ENCODE measurements around the gene CCDC187. TPM values are rescaled to one million over a fixed set of nuclear protein-coding genes. Genes with fewer than 3 reads are reported as not detected.

Gene CCDC187
- total and polyA plus RNA-seq, 2 of the 8 experiments (the other 6 are each of a cell fraction or from before 2014, with no cell fraction given): 0.02 TPM; not detected in 1

DNA sequence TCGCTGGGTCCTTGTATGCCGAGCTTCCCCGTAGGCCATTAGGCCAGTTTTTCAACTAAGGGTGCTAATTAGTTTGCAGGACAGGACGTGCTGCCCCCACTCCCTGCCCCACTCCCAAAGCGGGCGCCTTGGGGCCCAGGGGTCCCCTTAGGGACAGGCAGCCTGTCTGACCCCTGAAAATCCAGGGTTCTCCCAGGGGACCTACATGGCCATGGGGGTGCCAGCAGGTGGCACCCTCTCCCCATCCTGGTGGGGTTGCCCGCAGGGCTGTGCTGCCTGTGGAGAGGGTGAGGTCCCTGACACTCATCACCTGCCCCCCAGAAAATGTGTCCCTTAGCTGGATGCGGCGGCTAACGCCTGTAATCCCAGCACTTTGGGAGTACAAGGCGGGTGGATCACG is 8.5 kb upstream of the CCDC187 start:
- Histone ChIP-seq H3K27me3 (replicated peaks in 1 of 4; ENCODE audit: control insufficient read depth in 3 of 4, extremely low read depth in 1 of 4, insufficient read depth in 3 of 4, low read length in 3 of 4) (no peaks in the 10 kb centered on the region; a peak in 1 of 7 replicates), H3K23ac (ENCODE audit: insufficient read length) (no peak overlapping the region), H3K4ac (replicated peaks; ENCODE audit: insufficient read length, low read depth, low read length) (no peak overlapping the region), H3K9me3 (ENCODE audit: insufficient read depth in 2 of 2, low read depth in 1 of 2, low read length in 1 of 2) (peaks cover 13 to 19% of the 10 kb centered on the region in 2 experiments), H4K5ac (ENCODE audit: insufficient read length, low read depth, low read length) (no peak overlapping the region), H2AFZ (ENCODE audit: low read length) (no peak overlapping the region), H3K79me1 (ENCODE audit: low read depth, low read length) (no peaks in the 10 kb centered on the region; the same call in 1 of the 2 replicates), H3K36me3 (ENCODE audit: control insufficient read depth in 2 of 4, insufficient read depth in 4 of 4, low read length in 3 of 4) (no peaks in the 10 kb centered on the region; a peak in 1 of 8 replicates), H4K8ac (ENCODE audit: extremely low read depth, insufficient read depth, low read length) (no peak overlapping the region), H3K27ac (ENCODE audit: low read depth, low read length) (no peak overlapping the region), H2BK12ac (ENCODE audit: low read depth, low read length) (no peak overlapping the region), H3K18ac (ENCODE audit: extremely low read depth, low read length) (no peak overlapping the region), H3K4me1 (replicated peaks in 1 of 4; ENCODE audit: control insufficient read depth in 3 of 4, insufficient read depth in 4 of 4, low read length in 3 of 4) (0 out of 7 replicates have a peak, but pooled peaks cover 0 to 3% (median 0%) of the 10 kb centered on the region in 4 experiments), H2BK5ac (ENCODE audit: low read depth, low read length) (no peak overlapping the region), H2BK15ac (ENCODE audit: low read length) (no peak overlapping the region), H2BK120ac (replicated peaks; ENCODE audit: low read depth, low read length) (no peak overlapping the region), H3K23me2 (ENCODE audit: low read depth, low read length) (peaks cover 22% of the 10 kb centered on the region), H4K20me1 (replicated peaks in 1 of 2; ENCODE audit: control insufficient read depth in 1 of 2, insufficient read depth in 2 of 2, low read length in 2 of 2) (peaks cover 0 to 16% of the 10 kb centered on the region in 2 experiments), H3K4me3 (ENCODE audit: extremely low read depth in 1 of 4, insufficient read depth in 2 of 4, low read depth in 3 of 4, low read length in 4 of 4) (no peak overlapping the region), H3K56ac (replicated peaks; ENCODE audit: insufficient read length, low read depth, low read length) (no peak overlapping the region), H2AK5ac (ENCODE audit: low read depth, low read length) (no peak overlapping the region), H3K79me2 (ENCODE audit: control insufficient read depth in 1 of 2, insufficient read depth in 2 of 2, low read length in 2 of 2) (no peaks in the 10 kb centered on the region), H3K9ac (replicated peaks in 1 of 4; ENCODE audit: extremely low read depth in 1 of 4, low read depth in 3 of 4, low read length in 3 of 4) (no peak overlapping the region), H3K4me2 (ENCODE audit: insufficient read depth in 1 of 2, low read depth in 2 of 2, low read length in 2 of 2) (no peak overlapping the region), H4K91ac (replicated peaks; ENCODE audit: insufficient read length, low read length) (no peak overlapping the region), H3K14ac (ENCODE audit: insufficient read length) (no peak overlapping the region), H2BK20ac (ENCODE audit: low read length) (no peak overlapping the region)
- no peak for DNase-seq (ENCODE audit: low read depth in 1 of 2, low spot score in 2 of 2)
- 78% methylated on average over 11 of the region's 12 CpGs; no CpG with 5 or more reads in 1 of the 2 experiments for WGBS, 2 experiments (ENCODE audit: extremely low coverage in 1 of 2, insufficient coverage in 1 of 2, insufficient read length in 1 of 2, insufficient replicate concordance in 2 of 2, low coverage in 1 of 2, low lambda C conversion rate in 2 of 2, missing lambda C conversion rate in 1 of 2)
- CTCF ChIA-PET (ENCODE audit: partially characterized antibody): interaction anchor here (0.8 to 4.9 kb wide), 21 partner anchors 9 to 406 kb away, joined by 3 to 46 read pairs (median 4); partner anchors contain the start of genes CCDC187 and DNLZ
- no peak for FAIRE-seq
- POLR2A ChIA-PET (ENCODE audit: partially characterized antibody): interaction anchor here (0.7 to 1.3 kb wide), 7 partner anchors 11 to 88 kb away, joined by 3 to 5 read pairs (median 4); partner anchors contain the start of genes DNLZ and GPSM1
- TF ChIP-seq RBBP5 (IDR thresholded peaks at IDR 0.05; ENCODE audit: borderline replicate concordance, low read depth, low read length) (no peak), RAD21 (IDR thresholded peaks at IDR 0.05 in 1 of 2, conservative IDR thresholded peaks at IDR 0.05 in 1 of 2; ENCODE audit: low read depth in 2 of 2, low read length in 2 of 2) (peak; percentile 77 to 83), FOSL1 (IDR thresholded peaks at IDR 0.05; ENCODE audit: insufficient read depth, low read depth, low read length) (no peak), PHF8 (conservative IDR thresholded peaks at IDR 0.05; ENCODE audit: low read depth, low read length) (no peak), SP1 (IDR thresholded peaks at IDR 0.05; ENCODE audit: low read depth, low read length) (no peak)
- TF ChIP-seq, protein P1, sequence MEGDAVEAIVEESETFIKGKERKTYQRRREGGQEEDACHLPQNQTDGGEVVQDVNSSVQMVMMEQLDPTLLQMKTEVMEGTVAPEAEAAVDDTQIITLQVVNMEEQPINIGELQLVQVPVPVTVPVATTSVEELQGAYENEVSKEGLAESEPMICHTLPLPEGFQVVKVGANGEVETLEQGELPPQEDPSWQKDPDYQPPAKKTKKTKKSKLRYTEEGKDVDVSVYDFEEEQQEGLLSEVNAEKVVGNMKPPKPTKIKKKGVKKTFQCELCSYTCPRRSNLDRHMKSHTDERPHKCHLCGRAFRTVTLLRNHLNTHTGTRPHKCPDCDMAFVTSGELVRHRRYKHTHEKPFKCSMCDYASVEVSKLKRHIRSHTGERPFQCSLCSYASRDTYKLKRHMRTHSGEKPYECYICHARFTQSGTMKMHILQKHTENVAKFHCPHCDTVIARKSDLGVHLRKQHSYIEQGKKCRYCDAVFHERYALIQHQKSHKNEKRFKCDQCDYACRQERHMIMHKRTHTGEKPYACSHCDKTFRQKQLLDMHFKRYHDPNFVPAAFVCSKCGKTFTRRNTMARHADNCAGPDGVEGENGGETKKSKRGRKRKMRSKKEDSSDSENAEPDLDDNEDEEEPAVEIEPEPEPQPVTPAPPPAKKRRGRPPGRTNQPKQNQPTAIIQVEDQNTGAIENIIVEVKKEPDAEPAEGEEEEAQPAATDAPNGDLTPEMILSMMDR (IDR thresholded peaks at IDR 0.05; ENCODE audit: control extremely low read depth in 1 of 3, insufficient read depth in 1 of 3, low read depth in 1 of 3, low read length in 3 of 3): peak in 2 of 3 experiments; percentile 59 to 79; a peak in 3 of 4 replicates
- TF ChIP-seq, protein P2, sequence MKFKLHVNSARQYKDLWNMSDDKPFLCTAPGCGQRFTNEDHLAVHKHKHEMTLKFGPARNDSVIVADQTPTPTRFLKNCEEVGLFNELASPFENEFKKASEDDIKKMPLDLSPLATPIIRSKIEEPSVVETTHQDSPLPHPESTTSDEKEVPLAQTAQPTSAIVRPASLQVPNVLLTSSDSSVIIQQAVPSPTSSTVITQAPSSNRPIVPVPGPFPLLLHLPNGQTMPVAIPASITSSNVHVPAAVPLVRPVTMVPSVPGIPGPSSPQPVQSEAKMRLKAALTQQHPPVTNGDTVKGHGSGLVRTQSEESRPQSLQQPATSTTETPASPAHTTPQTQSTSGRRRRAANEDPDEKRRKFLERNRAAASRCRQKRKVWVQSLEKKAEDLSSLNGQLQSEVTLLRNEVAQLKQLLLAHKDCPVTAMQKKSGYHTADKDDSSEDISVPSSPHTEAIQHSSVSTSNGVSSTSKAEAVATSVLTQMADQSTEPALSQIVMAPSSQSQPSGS (IDR thresholded peaks at IDR 0.05; ENCODE audit: low read length): no peak
